ENCODE measurements around the gene NR4A2. TPM values are rescaled to one million over a fixed set of nuclear protein-coding genes. Genes with fewer than 3 reads are reported as not detected.
A peak's percentile ranks its signal among the peaks of the same experiment; 100 is the strongest.

Gene NR4A2
- total RNA-seq, 2 experiments from 2014 or later = 3.2 to 14.8 TPM

GRCh38 chr2:156334496-156335478 is 2.3 kb upstream of the NR4A2 start:
- H3K27ac Mint-ChIP-seq = peak overlapping the region; percentile 91
- peak overlapping the region; percentile 89 for H3K4me3 Mint-ChIP-seq
- peaks cover 3% of the 10 kb centered on the region for H3K36me3 Mint-ChIP-seq
- CTCF ChIA-PET = interaction anchor here (0.7 to 5.3 kb wide), 22 partner anchors 10 to 1115 kb away, joined by 3 to 26 read pairs (median 4); partner anchors contain the start of gene GPD2
- H3K27me3 Mint-ChIP-seq = peaks cover 25% of the 10 kb centered on the region
- no peaks in the 10 kb centered on the region for H3K9me3 Mint-ChIP-seq (ENCODE audit: low read depth)
- DNase-seq = peak; percentile 84
- peaks cover 45% of the 10 kb centered on the region for H3K4me1 Mint-ChIP-seq
- peak; percentile 38 for ATAC-seq

GRCh38 chr2:156333951-156334495 is 1.5 kb upstream of the NR4A2 start:
- H3K27ac Mint-ChIP-seq = peak overlapping the region; percentile 91
- peak; percentile 31 for ATAC-seq
- CTCF ChIA-PET = interaction anchor here (0.8 to 5.3 kb wide), 9 partner anchors 13 to 860 kb away, joined by 3 to 26 read pairs (median 6); partner anchors contain the start of gene GPD2
- H3K4me3 Mint-ChIP-seq = peak overlapping the region; percentile 89
- H3K36me3 Mint-ChIP-seq = peaks cover 6% of the 10 kb centered on the region
- H3K27me3 Mint-ChIP-seq = peaks cover 29% of the 10 kb centered on the region
- peak; percentile 80 for DNase-seq
- no peaks in the 10 kb centered on the region for H3K9me3 Mint-ChIP-seq (ENCODE audit: low read depth)
- peaks cover 41% of the 10 kb centered on the region for H3K4me1 Mint-ChIP-seq

- Mint-ChIP-seq H3K27ac (peak overlapping the region; percentile 91), H3K27me3 (peaks cover 29% of the 10 kb centered on the region), H3K9me3 (ENCODE audit: low read depth) (no peaks in the 10 kb centered on the region), H3K4me3 (peak overlapping the region; percentile 89), H3K4me1 (peaks cover 35% of the 10 kb centered on the region), H3K36me3 (peaks cover 6% of the 10 kb centered on the region)
- CTCF ChIA-PET = interaction anchor here (0.8 to 5.3 kb wide), 5 partner anchors 56 to 255 kb away, joined by 3 to 26 read pairs (median 6); no protein-coding TSS in a partner anchor
- peak; percentile 9 for ATAC-seq
- no peak for DNase-seq
Observed at GRCh38 chr2:156333274-156333950, 891 bp upstream of the NR4A2 start.

- DNase-seq = no peak
- Mint-ChIP-seq H3K4me3 (peak overlapping the region; percentile 89), H3K4me1 (peaks cover 33% of the 10 kb centered on the region), H3K9me3 (ENCODE audit: low read depth) (no peaks in the 10 kb centered on the region), H3K27ac (peak overlapping the region; percentile 91), H3K36me3 (peaks cover 6% of the 10 kb centered on the region), H3K27me3 (peaks cover 29% of the 10 kb centered on the region)
- peak; percentile 1 for ATAC-seq
- CTCF ChIA-PET = interaction anchor here (1.3 to 5.3 kb wide), 3 partner anchors 11 to 256 kb away, joined by 4 to 26 read pairs (median 4); no protein-coding TSS in a partner anchor
Observed at GRCh38 chr2:156332284-156332533, 312 bp downstream of the NR4A2 start.

- CTCF ChIA-PET = interaction anchor here (0.6 to 5.3 kb wide), 4 partner anchors 11 to 257 kb away, joined by 3 to 26 read pairs (median 4); no protein-coding TSS in a partner anchor
- Mint-ChIP-seq H3K9me3 (ENCODE audit: low read depth) (no peaks in the 10 kb centered on the region), H3K36me3 (peaks cover 6% of the 10 kb centered on the region), H3K27me3 (peaks cover 29% of the 10 kb centered on the region), H3K27ac (peak overlapping the region; percentile 91), H3K4me3 (peak overlapping the region; percentile 89), H3K4me1 (peaks cover 31% of the 10 kb centered on the region)
- DNase-seq (peak; percentile 59), ATAC-seq (no peak)
Observed at GRCh38 chr2:156331572-156332283, 793 bp downstream of the NR4A2 start.

GRCh38 chr2:156329927-156330726 is 2.4 kb downstream of the NR4A2 start:
- Mint-ChIP-seq H3K27me3 (peaks cover 32% of the 10 kb centered on the region), H3K4me3 (no peak overlapping the region), H3K4me1 (peaks cover 23% of the 10 kb centered on the region)

GRCh38 chr2:156329031-156329926 is 3.2 kb downstream of the NR4A2 start:
- no peak overlapping the region for H3K4me3 Mint-ChIP-seq
- ATAC-seq (no peak), DNase-seq (no peak)
- peaks cover 20% of the 10 kb centered on the region for H3K4me1 Mint-ChIP-seq
- CTCF ChIA-PET = interaction anchor here (1.5 kb wide), 1 partner anchor 261 kb away, joined by 4 read pairs; no protein-coding TSS in a partner anchor
- H3K27ac Mint-ChIP-seq = no peak overlapping the region
- peaks cover 9% of the 10 kb centered on the region for H3K36me3 Mint-ChIP-seq
- H3K9me3 Mint-ChIP-seq (ENCODE audit: low read depth) = no peaks in the 10 kb centered on the region
- H3K27me3 Mint-ChIP-seq = peaks cover 33% of the 10 kb centered on the region

More at GRCh38 chr2:156329927-156330726, 2.4 kb downstream of the NR4A2 start:
- CTCF ChIA-PET = interaction anchor here (1.5 kb wide), 1 partner anchor 260 kb away, joined by 4 read pairs; no protein-coding TSS in a partner anchor
- ATAC-seq (no peak), DNase-seq (no peak)
- Mint-ChIP-seq H3K27ac (no peak overlapping the region), H3K9me3 (ENCODE audit: low read depth) (no peaks in the 10 kb centered on the region), H3K36me3 (peaks cover 9% of the 10 kb centered on the region)

- DNase-seq (no peak), ATAC-seq (no peak)
- Mint-ChIP-seq H3K9me3 (ENCODE audit: low read depth) (no peaks in the 10 kb centered on the region), H3K4me1 (peaks cover 20% of the 10 kb centered on the region), H3K27ac (no peak overlapping the region), H3K4me3 (no peak overlapping the region), H3K27me3 (peaks cover 44% of the 10 kb centered on the region), H3K36me3 (peaks cover 9% of the 10 kb centered on the region)
- CTCF ChIA-PET = interaction anchor here (1.5 kb wide), 1 partner anchor 72 kb away, joined by 3 read pairs; no protein-coding TSS in a partner anchor
Observed at GRCh38 chr2:156327835-156328695, 4.5 kb downstream of the NR4A2 start.

GRCh38 chr2:156326526-156327095 is 5.9 kb downstream of the NR4A2 start:
- CTCF ChIA-PET = interaction anchor here (1.5 kb wide), 1 partner anchor 74 kb away, joined by 3 read pairs; no protein-coding TSS in a partner anchor

More at GRCh38 chr2:156326526-156327095, 5.9 kb downstream of the NR4A2 start:
- DNase-seq (no peak), ATAC-seq (no peak)
- Mint-ChIP-seq H3K27ac (no peak overlapping the region), H3K27me3 (peaks cover 52% of the 10 kb centered on the region), H3K36me3 (peaks cover 14% of the 10 kb centered on the region), H3K9me3 (ENCODE audit: low read depth) (no peaks in the 10 kb centered on the region), H3K4me3 (no peak overlapping the region), H3K4me1 (peaks cover 26% of the 10 kb centered on the region)
